GM21367 (cell line): Measurements from ENCODE around the gene ZMYND8.
"Not testable (repeated sequence)": the region's sequence is repeated elsewhere in the genome, so short reads cannot be mapped to it uniquely, and the experiment has no call there.

ENCODE experiments used
- ATAC-seq: cut with Tn5 transposase; IDR thresholded peaks from one replicate; pipeline ENCODE4 v1.9.1; 2021; ENCODE audit not compliant: unreplicated experiment

Gene ZMYND8

DNA sequence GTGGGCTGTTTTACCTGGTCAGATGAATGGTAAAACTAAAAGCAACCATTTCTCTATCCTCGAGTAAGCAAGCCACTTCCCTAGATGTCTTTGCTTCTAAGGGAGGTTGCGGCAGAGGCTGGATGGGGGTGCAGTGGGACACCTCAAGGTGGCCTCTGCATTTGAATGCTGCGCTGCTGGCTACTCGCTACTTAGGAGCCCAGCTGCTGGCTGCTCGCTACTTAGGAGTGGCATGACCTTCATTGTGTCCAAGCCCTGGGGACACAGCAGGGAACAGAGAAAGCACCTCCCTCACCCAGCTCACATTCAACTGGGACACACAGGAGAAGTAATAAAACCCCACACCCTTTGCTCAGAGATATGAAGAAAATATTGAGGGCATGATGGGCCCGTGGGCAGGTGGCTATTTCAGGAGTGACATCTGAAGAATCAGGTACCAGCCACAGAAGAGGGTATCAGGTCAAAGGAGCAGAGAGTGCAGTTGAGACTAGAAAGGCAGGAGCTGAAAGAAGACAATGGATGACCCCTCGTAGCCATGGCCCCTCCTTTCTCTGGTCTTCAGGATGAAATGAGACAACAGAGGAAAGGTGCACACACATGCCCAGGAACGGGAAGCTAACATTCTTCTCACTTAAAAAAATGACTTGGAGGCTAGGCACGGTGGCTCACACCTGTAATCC, 149.4 kb downstream of the ZMYND8 start:
- no peak for ATAC-seq

DNA sequence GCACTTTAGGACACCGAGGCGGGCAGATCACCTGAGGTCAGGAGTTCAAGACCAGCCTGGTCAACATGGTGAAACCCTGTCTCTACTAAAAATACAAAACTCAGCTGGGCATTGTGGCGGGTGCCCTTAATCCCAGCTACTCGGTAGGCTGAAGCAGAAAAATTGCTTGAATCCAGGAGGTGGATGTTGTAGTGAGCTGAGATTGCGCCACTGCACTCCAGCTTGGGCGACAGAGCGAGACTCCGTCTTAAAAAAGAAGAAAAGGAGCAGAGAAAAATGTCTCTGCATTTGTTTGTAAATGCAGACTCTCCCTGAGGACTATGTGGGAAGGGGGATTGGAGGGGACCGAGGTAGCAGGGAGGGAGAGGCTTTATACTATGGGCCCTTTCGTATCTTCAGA, 149.9 kb downstream of the ZMYND8 start:
- not testable (repeated sequence) for ATAC-seq

DNA sequence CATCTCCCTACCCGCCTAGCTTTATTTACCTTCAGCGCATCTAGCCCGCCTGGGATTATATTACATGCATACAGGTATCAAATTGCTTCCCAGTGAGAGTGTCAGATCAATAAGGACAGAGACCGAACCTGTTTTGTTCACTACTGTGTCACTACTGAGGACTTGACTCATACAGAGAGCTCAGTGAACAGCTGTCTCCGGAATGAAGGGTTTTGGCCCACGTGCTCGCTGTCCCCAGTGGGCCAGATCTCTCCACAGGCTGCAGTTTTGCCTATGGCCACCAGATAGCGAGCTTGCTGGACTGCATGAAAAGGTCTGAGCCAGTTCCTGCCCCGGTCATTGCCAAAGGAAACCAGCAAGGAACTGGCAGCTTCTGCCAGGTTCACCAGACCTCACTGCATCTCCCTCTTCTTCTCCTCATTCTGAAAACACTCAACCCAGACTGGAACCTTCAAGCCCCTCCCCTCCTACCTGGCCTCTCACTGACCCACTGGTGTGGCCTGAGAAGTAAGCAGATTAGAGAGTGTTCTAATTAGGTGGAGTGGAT, 150.8 kb downstream of the ZMYND8 start:
- no peak for ATAC-seq

DNA sequence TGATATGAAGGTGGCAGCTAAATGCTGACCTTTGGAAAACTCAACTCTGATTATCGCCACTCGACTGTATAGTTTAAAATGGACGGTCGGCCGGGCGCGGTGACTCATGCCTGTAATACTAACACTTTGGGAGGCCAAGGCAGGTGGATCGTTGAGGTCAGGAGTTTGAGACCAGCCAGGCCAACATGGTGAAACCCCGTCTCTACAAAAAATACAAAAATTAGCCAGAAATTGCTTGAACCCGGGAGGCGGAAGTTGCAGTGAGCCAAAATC, 151.7 kb downstream of the ZMYND8 start:
- not testable (repeated sequence) for ATAC-seq

DNA sequence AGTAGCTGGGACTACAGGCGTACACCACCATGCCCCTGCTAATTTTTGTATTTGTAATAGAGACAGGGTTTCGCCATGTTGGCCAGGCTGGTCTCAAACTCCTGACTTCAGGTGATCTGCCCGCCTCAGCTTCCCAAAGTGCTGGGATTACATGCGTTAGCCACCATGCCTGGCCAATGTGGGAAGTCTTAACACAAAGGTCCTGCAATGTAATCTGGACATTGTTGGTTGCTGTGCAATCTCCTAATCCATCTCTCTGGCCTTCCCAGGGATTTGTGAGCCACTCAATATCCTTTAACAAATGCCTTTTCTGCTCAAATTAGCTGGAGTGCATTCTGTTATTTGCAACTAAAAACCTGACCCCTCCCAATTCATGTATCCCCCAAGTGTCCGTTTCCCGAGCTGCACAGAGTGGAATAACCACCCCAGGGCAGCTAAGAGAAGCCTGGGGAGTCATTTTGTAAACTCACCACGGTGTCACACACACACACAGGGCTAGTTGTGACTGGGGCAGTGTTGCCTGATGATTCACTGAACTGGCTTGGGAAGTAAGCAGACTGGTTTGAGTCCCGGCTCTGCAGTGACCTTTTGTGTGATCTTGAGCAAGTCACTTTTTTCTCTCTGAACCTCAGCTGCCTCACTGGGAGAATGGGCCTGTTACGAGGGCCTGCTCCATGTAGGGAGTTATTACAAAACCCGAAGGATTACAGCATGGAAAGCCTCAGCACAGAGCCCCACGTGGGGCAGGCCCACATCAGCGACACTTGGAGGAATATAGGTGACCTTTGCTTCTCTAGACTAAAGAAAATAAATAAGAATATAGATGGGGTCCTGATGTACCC, 152.3 kb downstream of the ZMYND8 start:
- ATAC-seq: no peak

DNA sequence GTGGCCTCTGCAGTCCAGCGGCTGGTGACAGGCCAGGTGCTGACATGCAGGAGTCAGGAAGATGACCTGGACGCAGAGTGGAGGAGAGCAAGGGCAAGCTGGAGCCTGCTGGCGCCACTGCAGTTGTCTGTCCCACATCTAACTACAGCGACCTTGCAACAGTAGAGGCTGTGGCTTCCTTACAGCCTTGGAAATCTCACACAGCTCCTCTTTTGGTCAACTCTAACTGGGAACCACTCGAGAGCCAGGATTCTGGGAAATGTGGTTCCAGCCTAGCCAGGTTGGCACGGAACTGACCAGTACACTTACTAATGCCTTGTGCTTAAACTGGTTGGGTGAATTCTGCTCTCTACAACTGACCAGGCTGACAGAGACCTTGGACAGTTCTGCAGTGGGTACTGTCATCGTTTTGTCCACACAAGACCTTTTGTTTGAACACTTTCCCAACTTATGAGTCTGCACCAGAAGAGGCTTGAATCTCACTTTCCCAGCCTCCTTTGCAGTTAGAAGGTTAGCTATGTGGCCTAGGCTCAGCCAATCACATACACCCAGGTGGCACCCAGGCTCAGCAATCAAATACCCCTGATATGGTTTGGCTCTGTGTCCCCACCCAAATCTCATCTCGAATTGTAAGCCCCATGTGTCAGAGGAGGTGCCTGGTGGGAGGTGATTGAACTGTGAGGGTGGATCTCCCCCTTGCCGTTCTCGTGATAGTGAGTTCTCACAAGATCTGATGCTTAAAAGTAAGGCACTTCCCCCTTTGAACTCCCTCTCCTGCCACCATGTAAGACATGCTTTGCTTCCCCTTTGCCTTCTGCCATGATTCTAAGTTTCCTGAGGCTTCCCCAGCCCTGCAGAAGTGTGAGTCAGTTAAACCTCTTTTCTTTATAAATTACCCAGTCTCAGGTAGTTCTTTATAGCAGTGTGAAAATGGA, 153.5 kb downstream of the ZMYND8 start:
- no peak for ATAC-seq

DNA sequence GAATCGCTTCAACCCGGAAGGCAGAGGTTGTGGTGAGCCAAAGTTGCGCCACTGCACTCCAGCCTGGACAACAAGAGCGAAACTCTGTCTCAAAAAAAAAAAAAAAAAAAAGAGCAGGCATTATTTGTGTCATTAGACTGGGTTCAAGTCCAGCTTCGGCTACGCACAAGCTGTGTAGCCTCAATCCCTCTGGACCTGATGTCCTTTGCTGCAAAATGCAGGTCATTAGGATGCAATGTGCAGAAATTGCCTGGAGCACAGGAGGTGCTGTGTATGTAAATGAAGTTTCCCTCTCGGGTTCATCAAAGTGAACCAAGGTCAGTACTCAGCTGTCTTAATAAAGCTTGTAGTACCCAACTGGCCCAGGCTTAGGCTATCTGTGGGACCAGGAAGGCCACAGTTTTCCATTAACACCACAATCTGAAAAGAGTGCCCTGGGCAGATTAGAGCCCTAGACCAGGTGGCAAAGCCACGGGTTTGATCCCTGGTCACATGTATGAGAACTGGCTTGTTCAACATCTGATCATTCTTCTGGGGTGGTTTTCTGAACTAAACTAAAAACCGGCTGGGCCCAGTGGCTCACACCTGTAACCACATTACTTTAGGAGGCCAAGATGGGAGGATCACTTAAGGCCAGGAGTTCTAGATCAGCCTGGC, 155.3 kb downstream of the ZMYND8 start:
- no peak for ATAC-seq

DNA sequence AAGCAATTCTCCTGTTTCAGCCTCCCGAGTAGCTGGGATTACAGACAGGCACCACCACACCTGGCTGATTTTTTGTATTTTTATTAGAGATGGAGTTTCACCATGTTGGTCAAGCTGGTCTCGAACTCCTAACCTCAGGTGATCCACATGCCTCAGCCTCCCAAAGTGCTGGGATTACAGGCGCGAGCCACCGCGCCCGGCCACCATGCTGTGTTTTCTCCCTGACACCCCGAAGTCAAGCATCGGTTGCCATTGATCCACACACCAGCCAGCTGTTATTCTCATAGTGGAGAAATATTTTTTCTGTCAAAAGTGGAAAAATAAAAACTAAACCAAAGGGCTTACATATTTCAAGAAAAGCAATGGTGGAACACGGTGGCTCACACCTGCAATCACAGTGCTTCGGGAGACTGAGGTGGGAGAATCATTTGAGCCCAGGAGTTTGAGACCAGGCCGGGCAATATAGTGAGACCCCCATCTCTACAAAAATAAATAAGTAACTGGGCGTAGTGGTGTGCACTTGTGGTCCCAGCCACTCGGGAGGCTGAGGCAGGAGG, 157.4 kb downstream of the ZMYND8 start:
- no peak for ATAC-seq

DNA sequence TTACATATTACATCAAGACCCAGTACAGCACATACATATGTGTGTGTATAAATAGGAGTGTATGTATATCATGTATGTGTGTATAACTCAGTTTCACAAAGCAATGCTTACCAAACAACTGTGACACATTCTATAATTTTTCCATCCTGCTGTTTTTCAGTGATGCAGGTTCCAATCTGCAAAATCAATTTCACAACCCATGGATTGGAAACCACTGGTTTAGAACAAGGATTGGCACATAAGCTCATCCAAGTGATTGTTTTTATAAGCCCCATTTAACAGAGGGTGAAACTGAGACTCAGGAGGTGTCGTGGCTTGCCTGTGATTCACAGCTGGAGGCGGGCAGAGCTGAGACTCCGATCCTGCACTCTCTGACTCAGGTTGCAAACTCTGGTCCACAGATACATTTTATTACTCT, 158.2 kb downstream of the ZMYND8 start:
- ATAC-seq: no peak

DNA sequence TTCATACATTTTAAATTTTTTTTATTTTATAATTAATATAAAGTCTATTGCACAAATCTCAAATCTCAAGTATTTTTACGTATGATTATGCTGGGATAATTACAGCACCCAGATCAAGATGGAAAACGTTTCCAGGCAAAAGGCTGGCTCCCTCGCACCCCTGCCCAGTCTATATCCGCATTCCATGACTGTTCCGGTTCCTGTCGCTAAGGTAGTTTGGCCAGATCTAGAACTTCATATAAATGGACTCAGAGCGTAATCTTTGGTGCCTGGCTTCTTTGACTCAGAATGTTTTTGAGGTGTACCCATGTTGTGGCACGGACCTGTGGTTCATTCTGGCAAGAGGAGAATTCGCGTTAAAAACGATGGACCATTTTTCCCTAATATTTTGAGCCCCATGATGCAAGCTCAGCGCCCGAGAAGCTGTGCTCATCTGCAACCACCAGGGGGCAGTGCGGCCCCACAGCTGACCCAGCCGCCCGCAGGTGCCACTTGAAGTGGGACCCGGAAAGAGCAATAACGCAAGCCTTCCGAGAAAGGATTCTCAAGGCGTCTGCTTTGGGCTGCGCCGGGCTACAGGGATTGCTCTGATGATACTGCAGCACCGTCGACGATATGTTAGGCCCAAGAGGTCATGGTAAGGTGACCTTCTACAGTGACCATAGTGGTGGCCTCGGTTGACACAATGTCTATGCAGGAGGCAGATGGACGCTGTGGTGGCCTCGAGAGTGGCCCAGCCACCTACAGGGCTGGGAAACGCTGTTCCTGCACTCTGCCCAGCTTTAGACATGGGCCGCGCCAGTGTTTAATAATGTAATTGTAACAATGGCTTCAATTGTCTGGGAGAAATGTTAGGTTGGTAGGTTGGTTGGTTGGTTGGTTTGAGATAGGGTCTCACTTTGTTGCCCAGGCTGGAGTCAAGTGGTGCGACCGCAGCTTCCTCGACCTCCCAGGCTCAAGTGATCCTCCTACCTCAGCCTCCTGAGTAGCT, 160.1 kb downstream of the ZMYND8 start:
- no peak for ATAC-seq

DNA sequence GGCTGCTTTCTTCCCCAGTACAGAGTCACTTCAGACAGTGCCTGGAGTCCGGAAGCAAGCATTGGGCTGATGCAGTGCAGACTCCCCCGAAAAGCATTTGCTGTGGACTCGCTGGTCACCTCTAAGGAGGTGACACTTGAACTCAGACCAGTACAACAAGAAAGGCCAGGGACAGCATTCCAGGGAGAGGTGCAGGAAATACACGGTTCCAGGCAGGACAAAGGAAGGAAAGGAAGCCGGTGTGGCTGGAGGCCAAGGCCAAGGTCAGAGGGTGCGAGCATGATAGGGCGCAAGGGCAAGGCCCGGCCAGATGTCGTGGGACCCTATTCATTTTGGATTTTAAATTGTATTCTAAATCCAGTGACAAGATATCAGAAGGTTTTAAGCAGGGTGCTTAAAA, 160.9 kb downstream of the ZMYND8 start:
- ATAC-seq: no peak

DNA sequence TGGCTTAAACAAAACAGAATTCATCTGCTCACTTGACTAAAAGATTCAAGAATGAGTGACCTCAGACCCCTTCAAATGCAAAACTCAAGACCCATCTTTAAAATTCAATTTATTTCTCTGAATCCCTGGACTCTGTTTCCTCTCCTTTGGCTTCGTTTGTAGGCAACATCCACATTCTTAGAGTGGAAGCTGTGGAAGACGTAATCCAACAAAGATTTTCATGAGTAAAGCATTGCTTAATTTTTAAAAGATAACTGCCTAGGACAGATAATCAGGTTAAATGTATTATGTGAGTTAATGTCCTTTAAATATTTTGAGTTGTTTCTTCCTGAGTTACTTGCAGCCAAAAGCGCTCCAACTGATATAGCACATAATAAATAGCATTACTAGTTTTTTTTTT, 164.5 kb downstream of the ZMYND8 start:
- no peak for ATAC-seq

DNA sequence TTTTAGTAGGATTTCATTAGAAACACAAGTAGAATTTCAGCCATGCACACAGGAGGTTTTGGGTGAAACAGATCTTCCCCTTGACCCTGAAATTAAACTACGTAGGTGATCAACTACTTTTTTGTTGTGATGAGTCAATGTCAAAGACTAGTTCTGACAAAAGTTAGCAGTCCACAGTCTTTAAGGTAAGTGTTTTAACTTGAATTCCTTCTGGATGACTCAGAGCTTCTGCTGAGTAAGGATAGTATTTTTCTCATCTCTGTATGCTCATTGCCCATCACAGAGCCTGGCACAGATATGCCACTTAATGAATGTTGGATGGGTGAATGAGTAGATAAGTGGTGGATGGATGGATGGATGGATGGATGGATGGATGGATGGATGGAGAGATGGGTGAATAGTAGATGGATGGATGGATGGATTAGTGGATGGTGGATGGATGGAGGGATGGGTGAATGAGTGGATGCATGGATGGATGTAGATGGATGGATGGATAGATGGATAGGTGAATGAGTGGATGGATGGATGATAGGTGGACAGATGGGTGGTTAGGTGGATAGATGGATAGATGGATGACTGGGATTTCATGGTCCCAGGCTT, 165.3 kb downstream of the ZMYND8 start:
- ATAC-seq: no peak

DNA sequence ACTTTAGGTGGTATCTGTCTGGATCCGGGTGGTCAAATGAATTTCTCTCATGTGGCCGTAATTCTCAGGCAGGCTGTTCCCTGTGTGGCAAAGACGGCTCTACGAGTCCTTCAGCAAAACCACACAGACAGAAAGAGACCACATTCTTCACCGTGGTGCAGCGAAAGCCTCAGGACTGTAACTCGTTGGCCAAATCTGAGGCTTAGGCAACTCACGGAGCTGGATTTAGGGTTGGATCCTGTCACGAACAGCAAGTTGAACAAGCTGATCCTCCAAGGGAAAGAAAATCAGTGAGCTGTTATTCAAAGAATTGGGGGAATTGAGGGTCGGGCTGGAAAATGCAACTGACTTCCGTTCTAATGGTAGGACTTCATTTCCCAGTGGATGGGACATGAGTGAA, 167.4 kb downstream of the ZMYND8 start:
- no peak for ATAC-seq

DNA sequence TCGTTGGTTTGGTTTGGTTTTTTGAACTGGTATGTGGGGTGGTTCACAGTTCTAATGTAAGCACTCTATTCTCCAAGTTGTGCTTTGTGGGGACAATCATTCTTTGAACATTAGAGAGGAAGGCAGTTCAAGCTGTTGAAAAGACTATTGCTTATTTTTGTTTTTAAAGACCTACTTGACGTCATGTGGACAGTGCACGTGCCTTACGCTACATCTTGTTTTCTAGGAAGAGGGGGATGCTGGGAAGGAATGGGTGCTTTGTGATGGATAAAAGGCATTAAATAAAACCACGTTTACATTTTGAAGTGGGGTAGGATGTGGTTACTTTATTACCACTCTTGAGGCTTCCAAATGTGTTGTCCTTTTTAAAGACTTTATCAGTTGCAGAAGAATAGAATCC, 168.0 kb downstream of the ZMYND8 start:
- no peak for ATAC-seq

DNA sequence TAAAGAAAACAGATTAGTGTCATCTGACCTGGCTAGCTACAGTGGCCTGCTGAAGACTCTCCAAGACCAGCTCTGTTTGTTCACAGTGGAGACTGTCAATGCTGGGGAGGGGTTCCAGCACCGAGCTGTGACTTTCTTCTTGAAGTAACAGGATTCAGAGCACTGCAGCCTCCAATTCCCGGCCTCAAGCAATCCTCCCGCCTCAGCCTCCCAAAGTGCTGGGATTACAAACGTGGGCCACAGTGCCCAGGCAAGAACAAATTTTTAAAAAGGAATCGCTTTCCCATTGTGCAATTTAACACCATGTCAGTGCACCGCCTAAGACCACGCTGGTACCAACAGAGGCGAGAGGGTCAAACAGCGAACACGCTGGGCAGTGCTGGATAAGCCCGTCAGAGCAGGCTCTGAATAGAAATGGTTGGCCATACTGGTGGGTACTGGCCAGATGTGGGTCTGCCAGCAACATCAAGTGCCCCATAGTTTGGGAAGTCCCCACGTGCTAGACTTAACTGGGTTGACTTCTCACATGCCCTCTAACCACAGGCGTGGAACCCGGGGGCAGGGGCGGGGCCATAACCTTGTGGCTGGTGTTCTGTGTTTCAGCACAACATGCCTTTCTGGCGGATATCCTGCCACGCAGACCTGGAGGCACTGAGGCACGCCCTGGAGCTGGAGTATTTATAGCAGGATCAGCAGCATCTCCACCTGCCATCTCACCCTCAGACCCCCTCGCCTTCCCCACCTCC, 168.9 kb downstream of the ZMYND8 start:
- ATAC-seq: no peak

DNA sequence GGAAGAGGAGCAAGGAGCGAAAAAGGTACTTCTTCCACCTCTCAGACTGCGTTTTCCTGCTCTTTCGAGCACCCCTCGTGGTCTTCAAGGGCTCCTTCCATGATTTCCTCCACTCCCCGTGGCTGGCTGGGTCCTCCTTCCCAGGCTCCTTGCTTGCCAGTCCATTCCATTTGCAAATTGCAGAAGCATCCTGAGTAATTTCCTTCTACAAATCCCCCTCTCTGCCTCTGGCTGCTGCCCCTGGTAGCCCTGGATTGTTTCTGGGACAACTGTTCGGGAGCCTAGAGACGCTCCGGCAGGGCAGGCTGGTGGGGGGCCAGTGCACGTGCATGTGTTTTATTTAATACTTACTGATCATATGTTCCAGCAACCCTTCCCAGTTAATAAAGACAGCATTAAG, 173.1 kb downstream of the ZMYND8 start:
- ATAC-seq: no peak
